Calu3 (cell line): ENCODE measurements around the gene NSD2. TPM values are rescaled to one million over a fixed set of nuclear protein-coding genes. Genes with fewer than 3 reads are reported as not detected.
A peak's percentile ranks its signal among the peaks of the same experiment; 100 is the strongest.

Experiments
- BruUV-seq: library from RNA; stranded (reverse); fragments of 400-500 nt; replicated peaks from 2 replicates; lab custom pipeline; 2021; lab: Mats Ljungman, UMichigan
- CTCF ChIA-PET: fragments of 300-600 bp; sonication (Branson Sonifier 250); formaldehyde crosslinking; loops from one replicate; lab custom pipeline; 2022; ENCODE audit warnings: antibody characterized with exemption; lab: Charles Lee
- DNase-seq: peaks from one replicate; pipeline ENCODE4 v3.0.0; 2022
- H3K27ac Mint-ChIP-seq: one replicate; pipeline ENCODE4 v1.8.0; 2022; ENCODE audit warnings: mixed read lengths; ENCODE audit not compliant: unreplicated experiment
- H3K27me3 Mint-ChIP-seq: one replicate; pipeline ENCODE4 v1.8.0; 2022; ENCODE audit warnings: mixed read lengths; ENCODE audit not compliant: unreplicated experiment
- H3K36me3 Mint-ChIP-seq: one replicate; pipeline ENCODE4 v1.8.0; 2022; ENCODE audit warnings: mild to moderate bottlenecking, moderate library complexity, mixed read lengths; ENCODE audit not compliant: insufficient read depth, unreplicated experiment
- H3K4me1 Mint-ChIP-seq: one replicate; pipeline ENCODE4 v1.8.0; 2022; ENCODE audit warnings: mild to moderate bottlenecking, low read depth, mixed read lengths; ENCODE audit not compliant: unreplicated experiment
- H3K4me3 Mint-ChIP-seq: one replicate; pipeline ENCODE4 v1.8.0; 2022; ENCODE audit warnings: mild to moderate bottlenecking, low read depth, moderate library complexity, mixed read lengths; ENCODE audit not compliant: unreplicated experiment
- H3K9me3 Mint-ChIP-seq: one replicate; pipeline ENCODE4 v1.8.0; 2022; ENCODE audit warnings: low read depth, mixed read lengths; ENCODE audit not compliant: unreplicated experiment
- intact Hi-C: fragments of 100-400 bp; cut with micrococcal nuclease; formaldehyde crosslinking; loops from one replicate; pipeline ENCODE4 v1.10.0; 2022; ENCODE audit not compliant: unreplicated experiment
- total RNA-seq: library from RNA; stranded (reverse); gene quantifications from 2 replicates; pipeline ENCODE4 v1.2.3, GENCODE V29; 2022
- TF ChIP-seq, protein P1 (sequence below): fragments of 200-600 bp; IDR thresholded peaks from one replicate; pipeline ENCODE4 v1.8.0; 2022; ENCODE audit warnings: antibody characterized with exemption; ENCODE audit not compliant: unreplicated experiment

The NSD2 gene
- total RNA-seq, 1 experiment from 2014 or later, result 104 TPM

- CTCF ChIA-PET, result no interaction called here
- Mint-ChIP-seq H3K4me1 (no peaks in the 10 kb centered on the region), H3K9me3 (no peaks in the 10 kb centered on the region), H3K27ac (no peak overlapping the region), H3K36me3 (peaks cover 24% of the 10 kb centered on the region), H3K27me3 (no peaks in the 10 kb centered on the region), H3K4me3 (no peak overlapping the region)
- no peak for DNase-seq
- intact Hi-C loops, result no loop called here
- TF ChIP-seq, protein P1, sequence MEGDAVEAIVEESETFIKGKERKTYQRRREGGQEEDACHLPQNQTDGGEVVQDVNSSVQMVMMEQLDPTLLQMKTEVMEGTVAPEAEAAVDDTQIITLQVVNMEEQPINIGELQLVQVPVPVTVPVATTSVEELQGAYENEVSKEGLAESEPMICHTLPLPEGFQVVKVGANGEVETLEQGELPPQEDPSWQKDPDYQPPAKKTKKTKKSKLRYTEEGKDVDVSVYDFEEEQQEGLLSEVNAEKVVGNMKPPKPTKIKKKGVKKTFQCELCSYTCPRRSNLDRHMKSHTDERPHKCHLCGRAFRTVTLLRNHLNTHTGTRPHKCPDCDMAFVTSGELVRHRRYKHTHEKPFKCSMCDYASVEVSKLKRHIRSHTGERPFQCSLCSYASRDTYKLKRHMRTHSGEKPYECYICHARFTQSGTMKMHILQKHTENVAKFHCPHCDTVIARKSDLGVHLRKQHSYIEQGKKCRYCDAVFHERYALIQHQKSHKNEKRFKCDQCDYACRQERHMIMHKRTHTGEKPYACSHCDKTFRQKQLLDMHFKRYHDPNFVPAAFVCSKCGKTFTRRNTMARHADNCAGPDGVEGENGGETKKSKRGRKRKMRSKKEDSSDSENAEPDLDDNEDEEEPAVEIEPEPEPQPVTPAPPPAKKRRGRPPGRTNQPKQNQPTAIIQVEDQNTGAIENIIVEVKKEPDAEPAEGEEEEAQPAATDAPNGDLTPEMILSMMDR, result no peak
- no TSS peak for BruUV-seq
These were observed 81.5 kb downstream of the NSD2 start for GRCh38 chr4:1952719-1953118.

- Mint-ChIP-seq H3K36me3 (peaks cover 24% of the 10 kb centered on the region), H3K27me3 (no peaks in the 10 kb centered on the region), H3K4me3 (no peak overlapping the region), H3K9me3 (no peaks in the 10 kb centered on the region), H3K27ac (no peak overlapping the region), H3K4me1 (no peaks in the 10 kb centered on the region)
- no peak for DNase-seq
- CTCF ChIA-PET, result no interaction called here
- intact Hi-C loops, result no loop called here
- TF ChIP-seq, protein P1, result no peak
- no TSS peak for BruUV-seq
These were observed 82.1 kb downstream of the NSD2 start for GRCh38 chr4:1953335-1953734.

- no TSS peak for BruUV-seq
These were observed 85.4 kb downstream of the NSD2 start for GRCh38 chr4:1956631-1957030.

DNA sequence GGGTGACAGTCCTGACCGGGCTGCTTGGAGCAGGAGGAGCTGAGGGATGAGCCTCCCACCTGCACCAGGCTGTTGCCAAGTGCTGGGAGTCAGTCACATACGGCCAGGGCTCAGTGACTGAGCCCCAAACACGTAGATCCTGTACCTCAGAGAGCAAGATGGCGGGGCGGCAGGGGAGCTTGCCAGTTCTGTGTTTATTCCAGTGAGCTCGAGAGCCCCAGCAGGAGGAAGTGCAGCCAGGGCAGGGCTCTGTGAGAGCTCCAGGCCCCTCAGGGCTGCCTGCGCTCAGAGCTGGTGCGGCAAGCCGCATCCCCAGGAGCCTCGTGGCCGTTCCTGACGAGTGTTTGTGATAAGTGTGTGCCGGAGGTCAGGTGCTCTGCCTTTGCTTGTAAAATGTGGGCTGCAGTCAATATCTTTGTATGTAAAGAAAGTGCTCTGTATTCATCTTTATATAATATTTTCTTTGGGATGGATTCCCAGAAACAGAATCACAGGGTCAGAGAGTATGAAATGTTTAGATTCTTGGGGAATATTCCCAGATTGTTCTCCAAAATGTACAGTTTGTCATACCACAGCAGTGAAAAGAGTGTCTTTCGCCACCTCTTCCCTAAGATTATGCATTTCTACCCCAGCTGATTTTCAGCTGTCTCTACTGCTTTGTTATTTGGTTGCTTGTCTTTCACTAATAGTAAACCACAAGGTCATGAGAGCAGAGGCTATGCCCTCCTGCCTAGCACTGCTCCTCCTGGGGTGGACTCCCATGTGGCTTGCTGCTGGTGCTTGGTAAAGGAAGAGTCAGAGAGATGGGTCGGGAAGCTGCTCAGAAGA is 87.3 kb downstream of the NSD2 start:
- H3K4me3 Mint-ChIP-seq, result no peak overlapping the region
- intact Hi-C loops, result no loop called here
- DNase-seq, result no peak
- TF ChIP-seq, protein P1, result no peak
- no peaks in the 10 kb centered on the region for H3K4me1 Mint-ChIP-seq
- CTCF ChIA-PET, result no interaction called here
- no peaks in the 10 kb centered on the region for H3K9me3 Mint-ChIP-seq
- BruUV-seq, result no TSS peak
- H3K27ac Mint-ChIP-seq, result no peak overlapping the region
- H3K27me3 Mint-ChIP-seq, result no peaks in the 10 kb centered on the region
- peaks cover 49% of the 10 kb centered on the region for H3K36me3 Mint-ChIP-seq

More at GRCh38 chr4:1956631-1957030, 85.4 kb downstream of the NSD2 start:
- DNase-seq, result no peak
- H3K36me3 Mint-ChIP-seq, result peaks cover 38% of the 10 kb centered on the region
- H3K9me3 Mint-ChIP-seq, result no peaks in the 10 kb centered on the region
- no peak overlapping the region for H3K4me3 Mint-ChIP-seq
- CTCF ChIA-PET, result no interaction called here
- intact Hi-C loops, result no loop called here
- H3K4me1 Mint-ChIP-seq, result no peaks in the 10 kb centered on the region
- no peaks in the 10 kb centered on the region for H3K27me3 Mint-ChIP-seq
- TF ChIP-seq, protein P1, result no peak
- H3K27ac Mint-ChIP-seq, result peak overlapping the region; percentile 10
